Measurements from ENCODE around the gene PDK2.
"Not testable (repeated sequence)": the region's sequence is repeated elsewhere in the genome, so short reads cannot be mapped to it uniquely, and the experiment has no call there.

Gene PDK2

DNA sequence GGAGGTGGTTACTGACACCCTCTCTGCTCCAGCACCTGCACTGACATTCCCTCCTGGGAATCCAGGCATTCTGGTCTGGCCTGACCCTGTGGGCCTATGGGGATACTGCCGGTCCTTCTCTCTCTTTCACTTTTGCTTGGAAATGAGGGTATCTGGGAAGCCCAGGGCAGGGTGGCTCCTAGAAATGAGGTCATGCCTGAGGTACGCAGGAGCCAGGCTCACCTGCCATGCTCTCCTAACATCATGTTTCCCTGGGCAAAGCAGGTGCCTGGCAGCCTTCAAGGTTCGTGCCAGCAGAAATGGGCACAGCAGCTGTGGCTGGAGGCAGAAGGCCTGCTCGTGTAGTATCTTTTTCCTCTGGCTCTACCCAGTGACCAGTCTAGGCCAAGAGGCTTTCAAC lies 35.9 kb upstream of the PDK2 start:
- no peak for DNase-seq

DNA sequence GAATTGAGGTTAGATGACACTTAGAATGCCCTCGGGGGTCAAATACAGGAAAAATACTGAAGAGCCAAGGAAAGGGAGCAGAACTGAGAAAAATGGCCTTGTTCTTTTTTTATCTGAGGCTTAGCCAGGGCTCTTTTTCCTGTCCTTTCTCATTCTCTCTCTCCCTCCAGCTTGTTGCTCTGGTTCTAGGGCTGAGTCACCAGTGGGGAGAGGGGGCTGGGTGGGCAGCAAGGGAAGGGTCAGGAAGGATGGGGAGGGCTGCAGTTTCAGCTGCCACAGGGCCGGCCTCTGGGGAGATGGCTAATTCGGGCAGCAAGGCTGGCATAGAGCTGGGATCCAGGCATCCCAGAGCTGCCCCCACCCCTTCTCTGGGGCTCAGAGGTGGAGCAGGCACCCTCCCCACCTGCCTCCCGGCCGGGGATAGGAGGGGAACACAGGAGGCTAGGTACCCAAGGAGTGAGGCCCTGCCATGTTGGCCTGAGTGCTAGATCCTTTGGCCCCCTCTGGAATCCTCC lies 35.3 kb upstream of the PDK2 start:
- no peak for DNase-seq

DNA sequence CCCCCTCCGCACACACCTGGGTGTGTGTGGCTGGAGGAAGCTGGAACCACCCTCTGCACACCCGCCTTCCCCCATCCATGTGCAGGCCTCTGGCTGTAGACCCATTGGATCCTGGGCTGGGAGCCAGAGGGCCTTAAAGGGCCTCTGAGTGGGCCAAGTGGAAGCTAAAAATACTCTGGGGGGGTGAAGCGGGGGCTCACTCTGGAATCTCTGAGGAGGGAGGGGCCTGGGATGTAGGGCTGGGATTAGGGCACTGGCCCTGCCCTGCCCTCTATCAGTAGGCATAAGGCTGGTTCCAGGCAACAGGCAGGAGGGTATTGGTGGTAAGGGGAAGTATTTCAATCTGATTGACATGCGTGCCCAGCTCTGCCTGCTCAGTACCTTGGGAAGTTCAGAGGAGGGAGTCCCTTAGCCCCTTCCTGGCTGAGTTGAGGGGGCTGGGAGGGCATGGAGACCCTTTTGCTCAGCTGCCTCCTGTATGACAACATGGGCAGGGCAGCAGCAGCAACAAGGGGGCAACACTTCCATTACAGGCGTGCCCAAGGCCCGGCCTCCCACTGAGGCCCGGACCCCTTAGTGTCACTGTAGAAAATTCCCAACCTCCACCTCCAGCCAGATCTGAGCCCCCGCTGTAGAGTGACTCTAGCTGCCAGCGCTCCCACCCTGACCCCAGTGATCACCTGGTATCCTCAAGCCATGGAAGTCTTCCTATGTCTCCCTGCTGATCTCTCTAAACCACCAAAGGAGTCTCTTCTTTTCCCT lies 34.0 kb upstream of the PDK2 start:
- DNase-seq, result no peak

DNA sequence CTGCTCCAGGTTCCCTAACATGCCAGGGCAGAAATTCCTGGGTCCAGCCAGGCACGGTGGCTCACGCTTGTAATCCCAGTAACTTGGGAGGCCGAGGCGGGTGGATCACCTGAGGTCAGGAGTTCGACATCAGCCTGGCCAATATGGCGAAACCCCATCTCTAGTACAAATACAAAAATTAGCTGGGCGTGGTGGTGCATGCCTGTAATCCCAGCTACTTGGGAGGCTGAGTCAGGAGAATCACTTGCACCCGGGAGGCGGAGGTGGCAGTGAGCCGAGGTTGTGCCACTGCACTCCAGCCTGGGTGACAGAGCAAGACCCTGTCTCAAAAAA lies 33.5 kb upstream of the PDK2 start:
- DNase-seq, result not testable (repeated sequence)

DNA sequence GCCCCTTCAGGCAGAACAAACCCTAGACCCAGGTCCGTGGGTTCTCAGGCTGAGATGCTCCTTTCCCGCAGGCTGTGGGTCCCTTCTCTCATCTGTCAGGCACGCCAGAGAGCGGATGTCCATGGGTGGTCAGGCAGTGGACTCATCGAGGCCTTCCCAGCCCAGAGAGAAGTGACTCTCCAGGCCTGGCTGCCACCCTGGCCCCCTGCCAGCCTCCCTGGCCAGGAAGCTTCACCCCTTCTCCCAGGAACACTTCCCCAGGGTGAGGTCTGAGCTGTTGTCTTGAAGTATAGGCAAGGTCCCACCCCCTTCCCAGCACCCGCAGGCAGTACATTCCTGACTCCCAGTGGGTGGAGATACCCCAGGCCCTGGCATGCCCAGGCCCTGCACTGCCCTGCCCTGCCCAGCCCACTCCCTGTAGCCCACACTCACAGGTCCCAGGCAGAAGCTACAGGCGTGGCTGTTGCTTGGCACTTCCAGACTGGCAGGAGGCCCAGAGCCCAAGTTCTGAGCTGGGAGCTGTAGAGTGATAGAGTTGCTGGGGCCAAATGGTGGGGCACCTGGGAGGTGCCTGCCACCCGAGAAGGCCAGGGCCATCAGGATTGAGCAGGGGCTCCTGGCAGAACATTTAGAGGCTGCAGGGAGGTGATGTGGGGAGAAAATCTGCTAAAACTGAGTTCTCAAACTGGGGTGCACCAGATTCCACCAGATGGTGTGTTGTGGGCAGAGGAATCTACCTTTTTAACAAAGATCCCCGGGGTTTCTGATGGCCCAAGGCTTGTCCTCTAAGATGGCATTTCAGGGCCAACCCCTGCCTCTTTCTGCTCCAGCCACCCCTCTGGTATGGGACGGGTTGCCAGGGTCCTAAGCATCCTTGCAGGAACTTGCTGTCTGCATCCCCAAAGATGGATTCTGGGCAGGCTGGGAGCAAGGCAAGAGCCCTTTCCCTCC lies 32.6 kb upstream of the PDK2 start:
- DNase-seq, result peak; percentile 30

DNA sequence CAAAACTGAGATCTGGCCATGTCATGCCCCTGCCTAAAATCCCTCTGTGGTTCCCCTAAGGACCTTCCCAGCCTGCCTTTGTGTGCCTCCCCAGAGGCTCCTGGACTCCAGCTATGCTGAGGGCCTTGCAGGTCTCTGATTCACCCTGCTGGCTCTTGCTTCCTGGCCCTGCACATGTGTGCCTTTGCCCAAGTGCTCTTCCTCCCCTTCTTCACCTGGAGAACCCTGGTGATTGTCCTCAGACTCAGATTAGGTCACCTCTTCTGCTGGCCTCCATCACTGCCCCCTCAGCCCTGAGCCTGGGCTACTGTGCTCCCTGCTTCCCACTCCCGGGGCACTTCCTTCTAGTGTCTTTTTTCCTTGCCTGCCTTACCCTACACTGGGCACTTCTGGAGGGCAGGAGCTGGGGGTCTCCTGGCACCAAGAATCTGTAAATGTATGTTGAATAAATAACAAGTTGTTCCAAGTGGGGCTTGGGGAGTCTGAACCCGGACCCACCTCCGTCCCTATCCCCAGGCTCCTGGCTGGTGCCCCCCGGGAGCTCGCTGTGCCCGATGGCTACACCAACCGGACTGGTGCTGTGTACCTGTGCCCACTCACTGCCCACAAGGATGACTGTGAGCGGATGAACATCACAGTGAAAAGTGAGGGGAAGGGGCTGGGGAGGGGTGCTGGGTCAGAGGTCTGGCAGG lies 31.4 kb upstream of the PDK2 start:
- DNase-seq, result no peak

DNA sequence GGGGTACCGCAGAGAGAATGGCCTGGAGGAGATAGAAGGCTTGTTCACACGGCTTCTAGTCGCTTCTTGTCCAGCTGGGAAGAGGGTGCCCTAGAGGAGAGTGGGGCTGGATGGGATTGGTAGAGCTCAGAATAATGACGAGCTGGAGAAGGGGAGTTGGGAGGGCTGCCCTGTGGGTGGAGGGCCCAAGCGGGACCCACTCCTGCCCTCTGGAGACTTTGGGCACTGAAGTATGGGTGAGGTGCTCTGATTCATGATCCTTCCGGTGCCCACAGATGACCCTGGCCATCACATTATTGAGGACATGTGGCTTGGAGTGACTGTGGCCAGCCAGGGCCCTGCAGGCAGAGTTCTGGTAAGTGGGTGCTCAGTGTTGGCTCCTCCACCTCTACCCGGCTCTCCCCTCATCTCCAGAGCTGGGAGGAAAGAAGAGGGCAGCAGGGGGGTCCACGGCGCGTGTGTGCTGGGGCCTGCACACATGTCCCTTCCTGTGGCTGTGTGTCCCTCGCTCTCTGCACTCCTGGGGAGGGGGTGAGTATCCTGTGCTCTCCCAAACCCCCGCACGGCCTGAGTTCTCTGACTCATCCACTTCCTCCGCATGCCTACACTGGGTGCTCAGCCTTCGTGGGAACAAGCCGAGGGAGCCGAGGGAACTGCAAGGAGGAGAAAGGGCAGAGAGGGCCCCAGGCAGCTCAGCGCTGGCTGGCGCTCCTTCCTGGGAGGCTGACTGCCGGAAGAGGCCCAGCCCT lies 30.7 kb upstream of the PDK2 start:
- no peak for DNase-seq

DNA sequence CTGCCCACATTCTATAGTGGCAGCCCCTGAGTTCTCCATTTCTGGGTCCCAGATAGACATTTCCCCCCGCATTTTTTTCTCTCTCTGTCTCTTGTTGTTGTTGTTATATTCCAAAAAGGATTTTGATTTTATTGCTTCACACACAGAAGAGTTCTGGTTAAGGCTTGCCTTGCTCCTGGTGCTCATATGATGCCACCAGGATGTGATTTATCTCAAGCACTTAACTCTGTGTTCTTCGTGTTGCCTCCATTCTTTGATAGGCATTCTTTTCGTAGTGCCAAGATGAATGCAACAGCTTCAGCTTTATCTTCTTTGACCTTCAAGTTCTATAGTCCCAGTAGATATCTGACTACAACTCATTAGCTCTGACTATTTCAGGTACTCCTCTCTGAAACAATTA lies 30.1 kb upstream of the PDK2 start:
- DNase-seq, result no peak

DNA sequence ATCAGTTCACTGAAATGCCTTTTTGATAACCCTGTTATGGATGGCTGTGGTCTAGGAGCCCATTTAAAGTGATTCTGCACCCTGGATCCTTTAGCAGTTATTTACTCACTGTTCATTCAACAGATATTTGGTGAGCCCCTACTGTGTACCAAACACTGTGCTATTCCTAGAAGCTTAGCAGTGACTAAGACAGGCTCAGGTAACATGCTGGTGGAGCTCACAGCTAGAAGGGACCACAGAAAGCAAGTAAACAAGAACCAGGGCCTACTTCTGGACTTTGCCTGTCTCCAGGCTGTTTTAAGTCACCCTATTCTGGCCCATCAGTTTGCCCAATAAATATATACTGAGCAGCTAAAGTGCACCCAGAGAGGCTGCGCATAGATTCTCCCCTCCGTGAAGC lies 28.2 kb upstream of the PDK2 start:
- no peak for DNase-seq

DNA sequence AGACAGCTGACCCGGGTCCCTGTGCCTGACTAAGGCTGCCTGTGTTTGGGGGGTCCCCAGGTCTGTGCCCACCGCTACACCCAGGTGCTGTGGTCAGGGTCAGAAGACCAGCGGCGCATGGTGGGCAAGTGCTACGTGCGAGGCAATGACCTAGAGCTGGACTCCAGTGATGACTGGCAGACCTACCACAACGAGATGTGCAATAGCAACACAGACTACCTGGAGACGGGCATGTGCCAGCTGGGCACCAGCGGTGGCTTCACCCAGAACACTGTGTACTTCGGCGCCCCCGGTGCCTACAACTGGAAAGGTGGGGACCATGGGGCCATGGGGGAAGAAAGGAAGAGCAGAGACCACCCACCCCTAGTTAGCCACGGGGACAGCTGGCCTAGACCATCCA lies 27.2 kb upstream of the PDK2 start:
- no peak for DNase-seq

DNA sequence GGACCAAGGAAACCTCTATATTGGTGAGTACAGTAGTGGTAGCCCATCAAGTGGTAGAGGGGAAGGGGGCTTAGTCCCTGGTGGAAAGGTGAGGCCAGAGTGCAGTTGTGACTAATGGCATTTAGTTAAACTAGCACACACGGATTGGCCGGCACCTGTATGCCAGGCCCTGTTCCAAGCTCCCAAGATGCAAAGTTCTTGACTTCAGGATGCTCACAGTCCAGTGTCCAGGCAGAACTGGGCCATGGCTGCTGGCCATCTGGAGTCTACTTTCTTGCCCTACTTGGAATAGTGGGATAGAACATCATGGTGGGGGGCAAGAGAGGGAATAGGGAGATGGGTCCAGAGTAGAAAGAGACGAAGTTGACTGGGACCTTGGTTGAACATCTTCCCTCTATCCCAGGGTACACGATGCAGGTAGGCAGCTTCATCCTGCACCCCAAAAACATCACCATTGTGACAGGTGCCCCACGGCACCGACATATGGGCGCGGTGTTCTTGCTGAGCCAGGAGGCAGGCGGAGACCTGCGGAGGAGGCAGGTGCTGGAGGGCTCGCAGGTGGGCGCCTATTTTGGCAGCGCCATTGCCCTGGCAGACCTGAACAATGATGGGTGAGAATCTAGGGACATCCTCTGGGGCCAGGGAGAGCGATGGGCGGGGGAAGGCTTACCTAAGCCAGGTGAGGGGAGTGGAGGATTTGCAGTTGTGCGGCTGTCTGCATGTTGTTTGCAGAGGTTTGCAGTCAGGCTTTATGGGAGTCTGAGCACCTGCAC lies 24.1 kb upstream of the PDK2 start:
- no peak for DNase-seq

DNA sequence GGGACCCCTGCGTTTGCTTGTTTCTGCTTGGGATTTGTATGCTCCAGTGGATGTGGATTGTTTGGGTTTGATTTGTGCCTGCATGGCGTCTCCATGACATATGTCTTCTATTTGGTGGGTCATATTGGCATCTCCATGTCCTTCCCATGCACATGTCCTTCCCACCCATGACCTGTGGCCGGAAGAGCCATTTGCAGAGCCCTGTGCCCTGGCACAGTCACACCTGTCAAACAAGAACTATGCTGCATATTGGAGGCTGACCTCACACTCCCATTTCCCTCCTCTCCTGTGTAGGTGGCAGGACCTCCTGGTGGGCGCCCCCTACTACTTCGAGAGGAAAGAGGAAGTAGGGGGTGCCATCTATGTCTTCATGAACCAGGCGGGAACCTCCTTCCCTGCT lies 23.5 kb upstream of the PDK2 start:
- no peak for DNase-seq

DNA sequence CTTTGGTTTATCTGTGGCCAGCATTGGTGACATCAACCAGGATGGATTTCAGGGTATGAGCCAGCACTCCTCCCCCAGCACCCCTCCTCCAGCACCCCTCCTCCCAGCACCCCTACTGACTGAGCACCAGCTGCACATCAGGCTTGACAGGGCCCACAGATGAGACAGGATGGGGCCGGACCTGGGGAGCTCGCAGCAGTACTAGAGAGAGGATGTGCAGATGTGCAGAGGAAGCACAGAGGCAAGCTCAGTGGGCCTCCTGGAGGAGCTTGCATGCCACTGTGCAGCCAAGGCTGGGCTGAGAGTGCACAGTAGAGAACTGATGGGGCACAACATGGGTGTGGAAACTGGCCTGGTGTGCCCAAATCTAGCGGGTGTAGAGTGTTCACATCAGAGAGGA lies 23.0 kb upstream of the PDK2 start:
- no peak for DNase-seq

DNA sequence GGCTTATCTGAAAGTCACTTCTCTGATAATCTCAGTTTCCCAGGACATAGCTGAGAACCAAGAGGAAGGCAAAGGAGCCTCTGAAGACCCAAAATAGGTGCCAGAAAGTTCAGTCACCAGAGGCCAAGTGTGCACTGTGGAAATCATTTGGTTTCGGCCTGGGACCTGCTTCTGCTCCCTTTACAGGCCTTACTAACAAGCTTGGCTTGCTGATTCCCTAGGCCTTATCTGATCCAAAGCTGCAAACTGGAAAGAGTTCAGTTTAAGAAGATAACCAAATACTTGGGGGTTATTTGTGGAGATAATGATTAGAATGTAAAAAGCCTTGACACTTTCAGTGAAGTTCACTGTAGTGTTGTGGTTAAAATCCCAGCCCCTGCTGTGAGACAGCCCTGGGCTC lies 22.2 kb upstream of the PDK2 start:
- no peak for DNase-seq

DNA sequence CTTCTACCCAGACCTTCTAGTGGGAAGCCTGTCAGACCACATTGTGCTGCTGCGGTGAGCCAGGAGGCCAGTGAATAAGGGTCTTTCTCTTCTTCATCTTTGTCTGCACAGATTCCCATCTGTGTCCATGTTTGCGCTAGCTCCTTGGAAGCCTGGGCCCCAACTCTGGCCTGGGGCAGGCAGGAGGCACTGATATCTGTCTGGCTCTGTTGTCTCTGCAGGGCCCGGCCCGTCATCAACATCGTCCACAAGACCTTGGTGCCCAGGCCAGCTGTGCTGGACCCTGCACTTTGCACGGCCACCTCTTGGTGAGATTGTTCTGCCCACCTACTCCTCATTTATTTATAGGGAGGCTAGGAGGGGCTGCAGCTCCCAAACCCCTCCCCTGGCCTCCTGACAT lies 20.9 kb upstream of the PDK2 start:
- DNase-seq, result no peak

DNA sequence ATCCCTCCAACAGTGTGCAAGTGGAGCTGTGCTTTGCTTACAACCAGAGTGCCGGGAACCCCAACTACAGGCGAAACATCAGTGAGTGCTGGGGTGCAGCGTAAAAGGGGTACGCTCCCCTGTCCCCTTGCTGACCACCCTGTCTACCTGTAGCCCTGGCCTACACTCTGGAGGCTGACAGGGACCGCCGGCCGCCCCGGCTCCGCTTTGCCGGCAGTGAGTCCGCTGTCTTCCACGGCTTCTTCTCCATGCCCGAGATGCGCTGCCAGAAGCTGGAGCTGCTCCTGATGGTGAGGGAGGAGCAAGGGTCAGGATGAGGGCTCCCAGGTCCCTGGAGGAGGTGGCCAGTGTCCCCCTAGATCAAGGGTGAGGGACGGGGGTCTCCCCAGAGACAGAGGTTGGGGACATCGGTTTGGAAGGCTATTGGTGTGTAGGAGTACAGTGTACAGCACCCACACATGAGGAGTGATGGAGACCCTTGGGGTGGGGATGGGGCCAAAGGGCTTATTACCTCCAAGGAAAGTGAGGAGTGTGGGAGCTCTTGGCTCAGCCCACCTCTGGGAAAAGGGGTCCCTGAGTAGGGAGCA lies 19.6 kb upstream of the PDK2 start:
- no peak for DNase-seq

DNA sequence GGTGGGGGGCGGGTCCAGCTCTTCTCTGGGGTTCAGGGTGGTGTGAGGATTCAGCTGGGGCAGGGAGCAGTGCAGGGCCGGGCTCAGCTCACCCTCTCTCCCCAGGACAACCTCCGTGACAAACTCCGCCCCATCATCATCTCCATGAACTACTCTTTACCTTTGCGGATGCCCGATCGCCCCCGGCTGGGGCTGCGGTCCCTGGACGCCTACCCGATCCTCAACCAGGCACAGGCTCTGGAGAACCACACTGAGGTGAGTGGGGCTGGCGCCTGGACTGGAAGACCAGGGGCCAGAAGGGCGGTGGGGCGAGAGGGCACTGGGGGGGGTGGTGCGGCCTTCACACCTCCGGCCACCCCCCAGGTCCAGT lies 18.9 kb upstream of the PDK2 start:
- DNase-seq, result no peak

DNA sequence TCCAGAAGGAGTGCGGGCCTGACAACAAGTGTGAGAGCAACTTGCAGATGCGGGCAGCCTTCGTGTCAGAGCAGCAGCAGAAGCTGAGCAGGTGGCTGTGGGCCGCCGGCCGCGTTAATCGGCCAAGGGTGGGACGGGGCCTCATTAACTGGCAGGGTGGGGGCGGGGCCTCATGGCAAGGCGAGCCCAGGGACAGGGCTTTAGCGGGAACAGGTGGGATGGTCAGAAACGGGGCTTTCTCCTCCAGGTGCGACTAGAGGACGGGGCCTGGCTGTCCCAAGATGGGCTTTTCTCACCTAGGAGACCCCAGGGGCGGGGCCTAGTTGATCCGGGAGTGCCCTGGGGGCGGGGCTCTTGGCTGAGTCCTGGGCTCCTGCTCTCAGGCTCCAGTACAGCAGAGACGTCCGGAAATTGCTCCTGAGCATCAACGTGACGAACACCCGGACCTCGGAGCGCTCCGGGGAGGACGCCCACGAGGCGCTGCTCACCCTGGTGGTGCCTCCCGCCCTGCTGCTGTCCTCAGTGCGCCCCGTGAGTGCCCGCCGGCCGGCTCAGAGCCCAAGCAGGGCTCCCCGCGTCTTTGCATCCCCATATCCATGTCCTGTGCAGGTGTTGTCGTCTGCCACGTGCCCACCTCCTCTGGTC lies 18.4 kb upstream of the PDK2 start:
- no peak for DNase-seq

DNA sequence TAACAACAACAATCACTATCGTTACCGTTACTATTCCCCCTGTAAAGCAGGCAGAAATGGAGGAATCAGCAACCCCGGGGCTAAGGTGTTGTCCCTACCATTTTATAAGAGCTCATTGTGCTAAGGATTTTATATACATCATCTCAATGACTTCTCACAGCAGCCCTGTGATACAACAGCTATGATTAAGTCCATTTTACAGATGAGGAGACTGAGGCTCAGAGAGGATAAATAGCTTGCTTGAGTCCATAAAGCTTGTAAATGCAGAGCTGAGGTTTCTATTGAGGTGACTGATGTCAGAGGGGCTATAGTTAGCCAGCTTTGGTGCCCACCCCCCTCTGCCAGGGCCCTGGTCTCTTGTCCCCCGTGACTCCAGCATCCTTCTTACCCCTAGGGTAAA lies 16.7 kb upstream of the PDK2 start:
- DNase-seq, result no peak

DNA sequence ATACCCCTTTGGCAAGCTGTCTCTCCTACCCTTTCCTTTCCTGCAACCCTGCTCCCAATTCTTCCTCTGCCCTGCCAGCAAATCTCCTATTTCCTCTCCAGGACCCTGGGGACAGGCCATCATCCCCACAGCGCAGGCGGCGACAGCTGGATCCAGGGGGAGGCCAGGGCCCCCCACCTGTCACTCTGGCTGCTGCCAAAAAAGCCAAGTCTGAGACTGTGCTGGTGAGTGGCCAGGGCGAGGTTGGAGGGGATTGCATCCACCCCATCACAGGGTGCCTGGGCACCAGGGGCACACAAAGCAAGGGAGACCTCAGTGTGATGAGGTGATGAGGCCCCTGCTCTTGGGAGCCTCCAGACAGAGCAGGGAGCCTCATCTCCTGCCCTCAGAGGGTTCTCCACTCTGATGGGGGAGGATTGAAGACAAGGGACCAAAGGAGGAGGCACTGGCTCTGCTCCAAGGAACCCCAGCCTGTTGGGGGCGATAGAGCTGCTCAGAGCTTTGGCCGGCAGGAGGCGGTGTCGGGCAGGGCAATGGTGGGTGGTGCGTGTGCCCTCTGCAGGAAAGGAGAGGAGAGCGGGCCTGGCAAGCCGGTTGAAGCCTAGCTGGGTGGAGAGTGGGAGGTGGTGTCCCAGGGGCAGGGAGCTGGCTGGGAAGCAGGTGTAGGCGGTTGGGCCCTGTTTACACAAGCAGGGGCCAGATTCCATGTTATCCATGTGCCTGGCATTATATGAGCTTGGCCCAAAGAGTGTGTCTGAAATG lies 15.6 kb upstream of the PDK2 start:
- DNase-seq, result no peak
